ENCODE measurements around the gene ATP2B2.

The ATP2B2 gene

GRCh38 chr3:10457560-10457959 lies 47.8 kb downstream of the ATP2B2 start:
- H3K4me1 ChIP-seq (ENCODE audit: control insufficient read depth, insufficient read depth, low read length) = no peaks in the 10 kb centered on the region
- H3K9me3 ChIP-seq (ENCODE audit: control insufficient read depth, insufficient read depth, low read depth, low read length) = no peaks in the 10 kb centered on the region
- no peak overlapping the region for H3K27ac ChIP-seq (ENCODE audit: extremely low read depth, low read depth, low read length)
- H3K36me3 ChIP-seq (ENCODE audit: control insufficient read depth in 2 of 2, insufficient read depth in 1 of 2, low read length in 2 of 2) = no peaks in the 10 kb centered on the region
- TF ChIP-seq ZEB2 (tag by site-specific recombination; IDR thresholded peaks at IDR 0.05) (no peak), ZNF792 (tag by site-specific recombination; IDR thresholded peaks at IDR 0.05) (no peak), ZNF571 (tag by site-specific recombination; IDR thresholded peaks at IDR 0.05) (no peak), GLI2 (tag by site-specific recombination; IDR thresholded peaks at IDR 0.05; ENCODE audit: borderline replicate concordance, low read depth) (no peak), ZBTB44 (tag by site-specific recombination; IDR thresholded peaks at IDR 0.05) (no peak), ZBTB48 (tag by site-specific recombination; IDR thresholded peaks at IDR 0.05) (no peak), SCRT2 (tag by site-specific recombination; IDR thresholded peaks at IDR 0.05) (no peak), ZNF580 (tag by site-specific recombination; IDR thresholded peaks at IDR 0.05) (no peak), ZNF18 (tag by site-specific recombination; IDR thresholded peaks at IDR 0.05) (no peak), ZNF184 (tag by site-specific recombination; IDR thresholded peaks at IDR 0.05) (no peak), ZNF645 (tag by site-specific recombination; IDR thresholded peaks at IDR 0.05) (no peak), ZNF596 (tag by site-specific recombination; IDR thresholded peaks at IDR 0.05) (no peak), ZNF394 (tag by site-specific recombination; IDR thresholded peaks at IDR 0.05; ENCODE audit: borderline replicate concordance) (no peak), ZNF239 (tag by site-specific recombination; IDR thresholded peaks at IDR 0.05) (no peak), ZNF530 (tag by site-specific recombination; IDR thresholded peaks at IDR 0.05; ENCODE audit: low read depth) (no peak), AEBP2 (tag by site-specific recombination; IDR thresholded peaks at IDR 0.05; ENCODE audit: borderline replicate concordance) (no peak), INSM2 (tag by site-specific recombination; IDR thresholded peaks at IDR 0.05) (no peak), ZNF518A (tag by site-specific recombination; conservative IDR thresholded peaks at IDR 0.05; ENCODE audit: low read depth) (no peak)
- no peak overlapping the region for H3K4me3 ChIP-seq (ENCODE audit: low read depth, low read length)
- ChIA-PET CTCF (no interaction called here), POLR2A (no interaction called here)
